Gastrocnemius medialis (tissue), 4 donors: ENCODE results near the gene FCHSD1.

Experiments
- POLR2A ChIP-seq, 2 donors: fragments of 450-650 bp; IDR thresholded peaks; one replicate each; pipeline ENCODE4 v1.6.1; 2017; ENCODE audit warnings: antibody characterized with exemption in 2 of 2, mild to moderate bottlenecking in 2 of 2, moderate library complexity in 2 of 2
- TF ChIP-seq, protein P1 (sequence below), 5 experiments: fragments of 450-650 bp in 3 of 5; fragments of 200-600 bp in 2 of 5; sonication (generic) in 2 of 5; IDR thresholded peaks in 4 of 5; conservative IDR thresholded peaks in 1 of 5; 1 replicate in 4 of 5; 2 replicates in 1 of 5; pipeline ENCODE4 v1.5.1; 2016 to 2019; ENCODE audit warnings: antibody characterized with exemption in 5 of 5, mild to moderate bottlenecking in 3 of 5, moderate library complexity in 3 of 5

DNA sequence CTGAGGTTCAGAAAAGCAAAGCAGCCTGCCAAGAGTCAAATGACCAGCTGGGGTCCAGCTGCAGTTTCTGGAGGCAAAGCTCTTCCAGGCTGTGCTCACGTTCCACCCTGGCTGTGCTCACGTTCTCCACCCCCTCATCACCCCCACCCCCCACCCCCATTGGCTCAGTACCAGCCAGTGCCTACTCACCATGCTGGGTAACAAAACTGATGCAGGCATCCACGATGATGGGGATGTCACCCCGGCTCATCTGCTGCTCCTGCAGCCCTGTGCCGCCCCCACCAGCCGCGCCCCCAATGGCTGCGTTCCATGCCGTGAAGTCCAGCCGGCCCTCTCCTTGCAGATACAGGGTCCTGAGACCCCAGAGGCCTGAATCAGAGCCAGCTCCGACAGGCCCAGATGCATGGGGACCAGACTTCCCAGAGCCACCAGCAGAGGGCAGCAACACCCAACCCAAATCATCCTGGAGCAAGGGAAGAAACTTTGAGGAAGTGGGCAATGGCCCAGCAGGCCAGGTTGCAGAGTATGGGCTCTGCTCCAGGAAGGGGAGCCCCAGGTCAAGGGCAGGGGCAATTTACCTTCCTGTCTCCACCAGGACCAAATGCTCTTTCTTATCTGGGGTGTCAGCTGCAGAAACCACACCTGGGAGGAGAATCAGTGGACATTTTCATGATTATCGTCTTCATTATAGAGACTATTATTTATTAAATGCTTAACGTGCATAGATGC lies 13.7 kb upstream of the FCHSD1 start:
- no peak for TF ChIP-seq POLR2A (IDR thresholded peaks at IDR 0.05)
- TF ChIP-seq, protein P1, sequence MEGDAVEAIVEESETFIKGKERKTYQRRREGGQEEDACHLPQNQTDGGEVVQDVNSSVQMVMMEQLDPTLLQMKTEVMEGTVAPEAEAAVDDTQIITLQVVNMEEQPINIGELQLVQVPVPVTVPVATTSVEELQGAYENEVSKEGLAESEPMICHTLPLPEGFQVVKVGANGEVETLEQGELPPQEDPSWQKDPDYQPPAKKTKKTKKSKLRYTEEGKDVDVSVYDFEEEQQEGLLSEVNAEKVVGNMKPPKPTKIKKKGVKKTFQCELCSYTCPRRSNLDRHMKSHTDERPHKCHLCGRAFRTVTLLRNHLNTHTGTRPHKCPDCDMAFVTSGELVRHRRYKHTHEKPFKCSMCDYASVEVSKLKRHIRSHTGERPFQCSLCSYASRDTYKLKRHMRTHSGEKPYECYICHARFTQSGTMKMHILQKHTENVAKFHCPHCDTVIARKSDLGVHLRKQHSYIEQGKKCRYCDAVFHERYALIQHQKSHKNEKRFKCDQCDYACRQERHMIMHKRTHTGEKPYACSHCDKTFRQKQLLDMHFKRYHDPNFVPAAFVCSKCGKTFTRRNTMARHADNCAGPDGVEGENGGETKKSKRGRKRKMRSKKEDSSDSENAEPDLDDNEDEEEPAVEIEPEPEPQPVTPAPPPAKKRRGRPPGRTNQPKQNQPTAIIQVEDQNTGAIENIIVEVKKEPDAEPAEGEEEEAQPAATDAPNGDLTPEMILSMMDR (IDR thresholded peaks at IDR 0.05 in 4 of 5, conservative IDR thresholded peaks at IDR 0.05 in 1 of 5), result peak; percentile 49 to 93 (median 77)
